PFSK-1 (cell line): Measurements from ENCODE around the gene COLEC11.

ENCODE experiments used
- FOXP2 ChIP-seq: optimal IDR thresholded peaks from 2 replicates; pipeline ENCODE3; 2011; ENCODE audit warnings: borderline replicate concordance, control low read depth, inconsistent platforms; ENCODE audit not compliant: insufficient read depth; ENCODE audit errors: extremely low read length, extremely low read depth
- POLR2AphosphoS5 ChIP-seq: IDR thresholded peaks from 2 replicates; pipeline ENCODE4 v1.6.1; 2012; ENCODE audit warnings: low read depth, mild to moderate bottlenecking, control low read depth, low read length, moderate library complexity
- REST ChIP-seq, 2 experiments: IDR thresholded peaks; 2 replicates each; pipeline versions ENCODE4 v1.6.1 to v1.8.0; 2011 to 2012; ENCODE audit warnings: low read depth in 2 of 2, low read length in 2 of 2, control low read depth in 1 of 2, inconsistent platforms in 1 of 2, mild to moderate bottlenecking in 1 of 2, moderate library complexity in 1 of 2; ENCODE audit not compliant: insufficient read depth in 1 of 2
- SIN3A ChIP-seq: IDR thresholded peaks from 2 replicates; pipeline ENCODE4 v1.6.1; 2012; ENCODE audit warnings: mild to moderate bottlenecking, low read length, moderate library complexity, borderline replicate concordance; ENCODE audit not compliant: insufficient read depth
- TAF1 ChIP-seq: IDR thresholded peaks from 2 replicates; pipeline ENCODE4 v1.6.1; 2012; ENCODE audit warnings: low read length, control low read depth, borderline replicate concordance; ENCODE audit not compliant: insufficient read depth

COLEC11 gene

GRCh38 chr2:3626812-3627499, 32.0 kb downstream of the COLEC11 start:
- TF ChIP-seq SIN3A, result no peak
- TF ChIP-seq FOXP2, result no peak
- TF ChIP-seq REST (IDR thresholded peaks at IDR 0.05; ENCODE audit: insufficient read depth in 1 of 2, low read depth in 2 of 2, low read length in 2 of 2), result no peak
- TF ChIP-seq POLR2AphosphoS5, result no peak
- TF ChIP-seq TAF1, result no peak

GRCh38 chr2:3627500-3628100, 32.7 kb downstream of the COLEC11 start:
- no peak for TF ChIP-seq TAF1
- TF ChIP-seq REST (IDR thresholded peaks at IDR 0.05; ENCODE audit: insufficient read depth in 1 of 2, low read depth in 2 of 2, low read length in 2 of 2), result no peak
- no peak for TF ChIP-seq POLR2AphosphoS5
- TF ChIP-seq SIN3A, result no peak
- no peak for TF ChIP-seq FOXP2

GRCh38 chr2:3628241-3628679, 33.3 kb downstream of the COLEC11 start:
- TF ChIP-seq FOXP2, result no peak

- no peak for TF ChIP-seq REST (IDR thresholded peaks at IDR 0.05; ENCODE audit: insufficient read depth in 1 of 2, low read depth in 2 of 2, low read length in 2 of 2)
- no peak for TF ChIP-seq TAF1
- no peak for TF ChIP-seq FOXP2
- TF ChIP-seq SIN3A, result no peak
- TF ChIP-seq POLR2AphosphoS5, result no peak
These were observed 33.9 kb downstream of the COLEC11 start for GRCh38 chr2:3628800-3629199.

GRCh38 chr2:3630631-3631030, 35.7 kb downstream of the COLEC11 start:
- TF ChIP-seq SIN3A (no peak), POLR2AphosphoS5 (no peak), TAF1 (no peak), REST (IDR thresholded peaks at IDR 0.05; ENCODE audit: insufficient read depth in 1 of 2, low read depth in 2 of 2, low read length in 2 of 2) (no peak), FOXP2 (no peak)
